T-helper 22 cell (primary cell): ENCODE data around the gene DRC7.
"Not testable (repeated sequence)": the region's sequence is repeated elsewhere in the genome, so short reads cannot be mapped to it uniquely, and the experiment has no call there.

Experiments
- DNase-seq: peaks from one replicate; pipeline ENCODE4 v3.0.0-alpha.2; 2020; ENCODE audit warnings: low read depth

Gene DRC7

DNA sequence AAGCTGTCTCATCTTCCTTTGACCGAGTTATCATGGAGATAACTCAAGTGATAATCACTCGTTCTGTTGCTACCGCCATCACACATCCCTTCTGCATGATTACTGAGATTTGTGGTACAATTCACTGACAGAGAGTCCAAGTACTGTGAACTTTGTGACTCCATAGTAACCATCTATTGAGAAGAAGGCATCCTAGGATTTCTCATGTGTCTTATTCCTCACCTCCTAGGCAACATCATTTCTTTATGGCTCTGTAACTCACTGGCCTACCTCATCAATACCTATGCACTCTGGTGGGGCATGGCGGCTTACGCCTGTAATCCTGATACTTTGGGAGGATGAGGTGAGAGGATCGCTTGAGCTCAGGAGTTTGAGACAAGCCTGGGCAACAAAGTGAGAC is 19.4 kb downstream of the DRC7 start:
- DNase-seq = no peak

DNA sequence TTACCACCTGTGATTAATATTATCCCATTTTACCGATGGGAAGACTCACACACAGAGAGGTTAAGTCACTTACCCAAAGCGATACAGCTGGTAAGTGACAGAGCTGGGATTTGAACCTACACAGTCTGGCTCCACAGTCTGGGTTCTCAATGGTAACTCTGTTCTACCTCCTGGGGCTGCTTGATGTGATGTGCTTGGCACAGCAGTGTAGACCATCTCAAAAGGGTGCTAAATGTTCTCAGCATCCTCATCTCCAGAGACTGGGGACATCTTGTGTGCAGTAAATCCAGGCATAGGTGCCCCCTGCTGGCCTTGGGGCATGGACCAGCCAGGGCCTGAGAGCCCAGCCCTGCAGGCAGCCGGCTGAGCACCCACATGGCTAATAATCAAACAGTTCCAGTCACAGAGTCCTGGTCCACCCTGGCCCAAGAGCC is 25.6 kb downstream of the DRC7 start:
- DNase-seq = no peak

DNA sequence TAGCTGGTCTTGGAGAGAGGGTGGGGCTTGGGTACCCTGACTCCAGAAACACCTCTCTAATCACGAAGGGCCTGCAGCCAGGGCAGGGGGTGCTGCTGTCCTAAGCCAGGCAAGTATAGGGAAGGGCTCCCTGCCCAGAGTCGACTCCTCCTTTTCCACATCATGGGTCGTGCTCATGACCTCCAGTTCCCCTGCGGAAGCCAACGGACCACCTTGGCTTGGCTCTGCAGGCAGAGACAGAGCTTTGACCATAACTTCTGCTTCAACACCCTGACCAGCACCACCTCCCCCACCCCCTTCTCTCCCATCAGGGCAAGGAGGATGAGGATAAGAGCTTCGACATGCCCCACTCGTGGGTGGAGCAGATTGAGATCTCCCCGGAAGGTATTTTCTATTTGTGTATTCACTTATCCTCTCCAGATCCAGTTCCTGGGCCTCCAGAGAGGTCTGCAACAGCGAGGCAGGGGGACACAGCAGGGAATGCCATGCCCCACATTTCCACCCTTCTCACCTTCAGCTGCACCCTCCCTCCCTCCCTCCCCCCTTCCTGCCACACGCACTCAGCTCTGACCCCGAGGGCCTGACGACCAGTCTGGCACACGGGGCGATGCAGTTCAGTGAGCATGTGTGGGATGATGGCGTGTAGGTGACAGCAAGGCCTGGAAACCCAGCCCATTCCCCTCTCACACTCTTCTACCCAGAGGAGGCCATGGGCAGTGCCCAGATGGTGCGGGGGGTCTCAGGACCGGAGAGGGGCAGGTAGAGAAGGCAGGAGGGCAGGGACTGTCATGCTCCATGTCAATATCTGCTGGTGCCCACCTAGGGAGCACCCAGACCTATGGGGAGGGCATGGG is 27.0 kb downstream of the DRC7 start:
- DNase-seq = no peak

DNA sequence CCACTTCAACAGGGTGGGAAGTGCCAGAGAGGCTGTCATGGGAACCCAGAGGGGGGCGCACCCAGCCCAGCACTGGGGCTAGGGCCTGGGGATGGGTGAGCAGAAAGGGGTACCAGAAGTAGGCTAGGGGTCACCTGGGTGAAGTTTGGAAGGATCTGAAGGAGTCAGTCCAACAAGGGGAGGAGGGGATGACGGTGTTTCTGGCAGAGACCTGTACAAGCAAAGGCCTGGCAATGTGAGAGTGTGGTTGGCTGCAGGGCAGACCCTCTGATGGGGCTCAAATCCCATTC is 27.5 kb downstream of the DRC7 start:
- no peak for DNase-seq

DNA sequence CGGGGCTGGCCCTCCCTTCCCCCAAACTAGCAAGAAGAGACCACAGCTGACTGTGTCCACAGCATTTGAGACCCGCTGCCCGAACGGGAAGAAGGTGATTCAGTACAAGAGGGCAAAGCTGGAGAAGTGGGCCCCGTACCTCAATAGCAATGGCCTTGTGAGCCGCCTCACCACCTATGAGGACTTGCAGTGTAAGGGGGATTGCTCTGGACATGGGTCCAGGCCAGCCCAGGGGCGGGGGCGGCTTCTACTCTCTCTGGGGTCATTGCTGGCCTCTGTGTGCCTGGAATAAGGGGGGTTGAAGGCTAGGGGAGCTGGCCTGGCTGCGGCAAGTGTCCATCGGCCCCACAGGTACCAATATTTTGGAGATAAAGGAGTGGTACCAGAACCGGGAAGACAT is 28.0 kb downstream of the DRC7 start:
- no peak for DNase-seq

DNA sequence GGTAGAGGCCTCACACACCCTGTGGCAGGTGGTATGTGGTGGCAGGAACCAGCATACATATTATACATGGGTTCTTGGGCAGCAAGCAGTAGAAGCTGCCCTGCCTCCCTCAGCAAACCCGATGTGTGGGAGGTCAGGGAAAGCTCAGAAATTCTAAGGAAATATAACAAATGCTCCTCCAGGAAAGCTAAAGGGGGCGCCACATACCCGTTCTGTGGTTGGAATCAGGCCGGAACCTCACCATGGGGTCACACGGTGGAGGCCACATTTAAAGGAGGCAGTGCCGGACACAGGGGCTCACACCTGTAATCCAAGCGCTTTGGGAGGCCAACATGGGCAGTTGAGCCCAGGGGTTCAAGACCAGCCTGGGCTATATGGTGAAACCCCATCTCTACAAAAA is 28.6 kb downstream of the DRC7 start:
- no peak for DNase-seq

DNA sequence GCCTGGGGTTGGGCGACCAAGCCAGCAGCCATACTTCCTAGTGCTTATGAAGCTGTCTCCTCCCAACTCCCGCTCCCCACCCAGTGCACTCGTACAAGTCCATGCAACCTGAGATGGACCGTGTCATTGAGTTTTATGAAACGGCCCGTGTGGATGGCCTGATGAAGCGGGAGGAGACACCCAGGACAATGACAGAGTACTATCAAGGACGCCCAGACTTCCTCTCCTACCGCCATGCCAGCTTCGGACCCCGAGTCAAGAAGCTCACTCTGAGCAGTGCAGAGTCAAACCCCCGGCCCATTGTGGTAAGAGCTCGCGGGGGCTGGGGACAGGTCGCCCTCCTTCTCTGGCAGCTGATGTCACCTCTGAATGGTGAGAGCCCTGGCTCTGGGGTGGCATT is 29.9 kb downstream of the DRC7 start:
- no peak for DNase-seq

DNA sequence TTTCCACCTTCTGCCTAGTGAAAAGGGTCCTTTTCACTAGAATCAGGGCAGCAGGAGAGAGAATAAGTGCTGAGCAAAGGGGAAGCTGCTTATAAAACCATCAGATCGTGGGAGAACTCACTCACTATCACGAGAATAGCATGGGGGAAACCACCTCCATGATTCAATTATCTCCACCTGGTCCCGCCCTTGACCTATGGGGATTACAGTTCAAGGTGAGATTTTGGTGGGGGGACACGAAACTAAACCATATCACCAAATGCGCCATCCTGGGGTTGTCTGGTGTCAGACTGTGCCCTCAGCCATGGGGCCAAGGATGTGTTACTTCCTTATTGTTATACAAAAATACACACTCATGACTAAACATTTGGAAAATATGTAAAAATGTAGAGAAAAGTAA is 30.5 kb downstream of the DRC7 start:
- no peak for DNase-seq

DNA sequence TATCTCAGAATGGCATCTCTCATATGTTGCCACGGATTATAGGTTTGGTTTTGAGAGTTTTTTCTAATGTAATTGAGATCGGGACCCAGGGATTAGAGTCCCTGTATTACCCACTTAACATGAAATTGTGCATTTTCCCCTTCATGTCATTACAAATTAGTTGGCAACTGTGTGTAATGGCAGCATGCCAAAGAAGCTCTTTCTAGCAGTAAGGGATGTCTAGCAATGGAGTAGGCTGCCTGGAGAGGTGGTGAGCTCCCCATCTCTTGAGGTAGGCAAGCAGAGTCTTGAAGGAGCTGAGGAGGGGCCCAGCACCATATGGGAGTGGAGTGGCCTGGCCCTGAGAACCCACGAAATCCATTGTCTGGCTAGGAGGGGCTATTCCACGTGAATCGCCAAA is 30.9 kb downstream of the DRC7 start:
- no peak for DNase-seq

DNA sequence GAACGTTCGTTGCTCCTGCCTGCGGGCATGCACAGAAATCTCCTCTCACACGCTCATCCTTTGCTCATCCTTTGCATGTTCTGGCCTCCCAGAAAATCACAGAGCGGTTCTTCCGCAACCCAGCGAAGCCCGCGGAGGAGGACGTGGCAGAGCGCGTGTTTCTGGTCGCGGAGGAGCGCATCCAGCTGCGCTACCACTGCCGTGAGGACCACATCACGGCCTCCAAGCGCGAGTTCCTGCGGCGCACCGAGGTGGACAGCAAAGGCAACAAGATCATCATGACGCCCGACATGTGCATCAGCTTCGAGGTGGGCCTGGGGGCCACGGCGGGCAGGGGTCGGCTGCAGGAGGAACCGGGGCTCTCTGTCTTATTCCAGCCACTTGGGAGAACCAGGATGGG is 31.4 kb downstream of the DRC7 start:
- DNase-seq = no peak

DNA sequence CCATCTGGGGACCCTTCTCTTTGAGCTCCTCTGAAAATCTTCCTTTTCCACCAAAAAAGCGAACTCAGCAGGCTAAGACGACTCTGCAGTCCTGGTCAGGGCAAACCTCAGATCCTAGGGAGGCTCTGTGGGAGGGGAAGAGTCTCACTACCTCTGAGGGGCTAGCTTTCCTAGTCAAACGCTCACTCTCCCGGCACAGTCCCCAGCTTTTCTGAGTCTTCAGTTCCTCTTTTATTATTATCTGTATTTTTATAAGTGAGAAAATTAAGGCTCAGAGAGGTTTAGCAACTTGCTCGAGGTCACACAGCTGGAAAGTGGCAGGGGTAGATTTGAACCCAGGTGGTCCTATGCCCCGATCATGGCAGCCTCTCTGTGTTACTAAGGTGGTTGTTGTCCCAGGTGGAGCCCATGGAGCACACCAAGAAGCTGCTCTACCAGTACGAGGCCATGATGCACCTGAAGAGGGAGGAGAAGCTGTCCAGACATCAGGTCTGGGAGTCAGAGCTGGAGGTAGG is 31.9 kb downstream of the DRC7 start:
- no peak for DNase-seq

DNA sequence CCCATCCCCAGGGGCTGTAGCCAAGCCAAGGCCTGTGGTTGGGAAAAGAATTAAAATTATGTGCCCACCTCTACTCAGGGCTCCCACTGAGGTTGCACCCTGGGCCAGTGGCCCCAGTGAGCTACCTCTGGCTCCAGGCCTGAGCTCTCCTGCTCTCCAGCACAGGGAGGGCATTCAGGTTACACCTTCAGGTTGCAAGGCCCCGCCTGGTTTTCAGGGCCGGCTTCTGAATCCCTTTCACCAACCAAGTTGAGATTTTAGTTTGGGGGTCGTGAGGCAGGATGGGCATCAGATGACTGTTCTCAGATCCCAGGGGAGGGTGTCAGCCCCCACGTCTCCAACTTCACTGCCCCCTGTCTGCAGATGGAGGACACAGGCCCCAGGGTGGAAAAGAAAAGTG is 33.0 kb downstream of the DRC7 start:
- DNase-seq = no peak

DNA sequence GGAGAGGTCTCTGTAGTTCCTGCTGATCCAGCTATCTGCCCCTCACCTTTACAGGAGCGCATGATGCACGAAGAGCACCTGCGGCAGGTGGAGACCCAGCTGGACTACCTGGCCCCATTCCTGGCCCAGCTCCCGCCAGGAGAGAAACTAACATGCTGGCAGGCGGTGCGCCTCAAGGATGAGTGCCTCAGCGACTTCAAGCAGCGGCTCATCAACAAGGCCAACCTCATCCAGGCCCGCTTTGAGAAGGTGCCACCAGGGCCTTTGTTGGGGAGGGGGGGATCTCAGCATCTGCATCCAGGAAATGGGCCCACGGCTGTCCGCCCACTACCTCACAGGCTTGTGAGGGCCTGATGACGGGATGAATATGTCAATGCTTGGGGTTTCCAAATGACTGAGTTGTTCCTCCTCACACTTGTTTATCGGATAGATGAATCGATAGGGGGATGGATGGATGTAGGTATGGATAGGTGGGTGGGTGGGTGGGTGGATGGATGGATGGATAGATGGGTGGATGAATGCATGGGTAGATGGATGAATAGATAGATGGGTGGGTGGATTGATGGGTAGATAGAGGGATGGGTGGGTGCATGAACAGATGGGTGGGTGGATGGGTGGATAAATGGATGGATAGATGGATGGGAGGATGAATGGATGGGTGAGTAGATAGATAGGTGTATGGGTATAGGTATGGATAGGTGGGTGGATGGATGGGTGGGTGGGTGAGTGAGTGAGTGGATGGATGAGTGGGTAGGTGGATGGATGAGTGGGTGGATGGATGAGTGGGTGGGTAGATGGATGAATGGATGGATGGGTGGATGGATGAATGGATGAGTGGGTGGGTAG is 34.0 kb downstream of the DRC7 start:
- DNase-seq = no peak

DNA sequence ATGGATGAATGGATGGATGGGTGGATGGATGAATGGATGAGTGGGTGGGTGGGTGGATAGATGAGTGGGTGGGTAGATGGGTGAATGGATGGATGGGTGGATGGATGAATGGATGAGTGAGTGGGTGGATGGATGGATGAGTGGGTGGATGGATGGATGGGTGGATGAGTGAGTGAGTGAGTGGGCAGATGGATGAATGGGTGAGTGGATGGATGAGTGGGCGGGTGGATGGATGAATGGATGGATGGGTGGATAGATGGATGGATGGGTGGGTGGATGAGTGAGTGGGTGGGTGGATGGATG is 34.5 kb downstream of the DRC7 start:
- DNase-seq = no peak

DNA sequence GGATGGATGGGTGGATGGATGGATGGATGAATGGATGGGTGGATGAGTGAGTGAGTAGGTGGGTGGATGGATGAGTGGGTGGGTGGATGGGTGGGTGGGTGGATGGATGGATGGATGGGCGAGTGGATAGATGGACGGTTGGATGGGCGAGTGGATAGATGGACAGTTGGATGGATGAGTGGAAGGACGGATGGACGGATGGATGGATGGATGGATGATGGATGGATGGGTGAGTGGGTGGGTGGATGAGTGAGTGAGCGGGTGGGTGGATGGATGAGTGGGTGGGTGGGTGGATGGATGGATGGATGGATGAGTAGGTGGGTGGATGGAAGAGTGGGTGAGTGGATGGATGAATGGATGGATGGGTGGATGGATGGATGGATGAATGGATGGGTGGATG is 35.2 kb downstream of the DRC7 start:
- not testable (repeated sequence) for DNase-seq

DNA sequence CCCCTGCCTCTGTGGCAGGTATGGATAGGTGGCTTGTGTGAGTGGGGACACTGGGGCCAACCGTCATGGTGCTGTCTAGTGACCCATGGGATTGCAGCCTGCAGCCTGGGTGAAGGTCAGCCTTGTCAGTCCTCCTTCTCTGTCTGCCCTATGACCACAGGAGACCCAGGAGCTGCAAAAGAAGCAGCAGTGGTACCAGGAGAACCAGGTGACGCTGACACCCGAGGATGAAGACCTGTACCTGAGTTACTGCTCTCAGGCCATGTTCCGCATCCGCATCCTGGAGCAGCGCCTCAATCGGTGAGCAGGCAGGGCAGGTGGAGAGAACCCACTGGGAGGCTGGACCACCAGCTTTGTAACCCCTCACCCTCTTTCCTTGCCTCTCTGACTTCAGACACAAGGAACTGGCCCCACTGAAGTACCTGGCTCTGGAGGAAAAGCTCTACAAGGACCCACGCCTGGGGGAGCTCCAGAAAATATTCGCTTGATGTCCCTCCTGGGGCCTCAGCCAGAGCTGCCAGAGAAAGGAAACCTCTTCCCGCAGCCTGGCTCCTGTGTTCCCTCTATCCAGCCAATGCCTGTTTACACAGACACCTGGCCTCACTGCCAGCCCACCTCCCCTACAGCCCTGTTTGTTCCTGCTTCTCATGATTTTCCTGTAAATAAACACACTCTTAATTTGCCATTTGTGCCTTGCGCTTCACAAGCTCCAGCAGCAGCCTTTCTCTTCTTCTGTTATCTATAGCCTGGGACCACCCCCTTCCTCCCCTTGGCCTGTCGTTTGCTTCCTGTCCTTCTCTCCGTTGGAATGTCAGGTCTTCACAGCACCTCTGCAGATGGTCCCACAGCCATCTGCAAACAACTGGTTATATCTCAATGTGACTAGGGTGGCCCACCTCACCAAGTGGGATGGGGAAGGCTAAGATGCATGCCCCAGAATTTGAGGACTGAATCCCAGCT is 36.4 kb downstream of the DRC7 start:
- DNase-seq = no peak

DNA sequence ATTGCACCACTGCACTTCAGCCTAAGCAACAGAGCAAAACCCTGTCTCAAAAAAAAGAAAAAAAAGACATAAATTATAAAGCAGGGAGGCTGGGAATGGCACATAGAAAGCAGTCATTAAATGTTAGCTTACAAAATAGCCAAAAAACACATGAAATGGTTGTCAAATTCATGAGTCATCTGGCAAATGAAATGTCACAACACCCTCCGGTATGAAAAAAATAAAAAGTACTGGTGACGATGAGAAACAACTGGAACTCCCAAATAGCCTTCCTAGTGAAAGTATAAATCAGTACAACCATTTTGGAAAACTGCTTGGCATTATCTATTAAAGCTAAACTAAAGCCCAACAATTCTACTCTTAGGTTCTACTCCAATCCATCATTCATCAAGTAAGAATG is 37.4 kb downstream of the DRC7 start:
- DNase-seq = no peak

DNA sequence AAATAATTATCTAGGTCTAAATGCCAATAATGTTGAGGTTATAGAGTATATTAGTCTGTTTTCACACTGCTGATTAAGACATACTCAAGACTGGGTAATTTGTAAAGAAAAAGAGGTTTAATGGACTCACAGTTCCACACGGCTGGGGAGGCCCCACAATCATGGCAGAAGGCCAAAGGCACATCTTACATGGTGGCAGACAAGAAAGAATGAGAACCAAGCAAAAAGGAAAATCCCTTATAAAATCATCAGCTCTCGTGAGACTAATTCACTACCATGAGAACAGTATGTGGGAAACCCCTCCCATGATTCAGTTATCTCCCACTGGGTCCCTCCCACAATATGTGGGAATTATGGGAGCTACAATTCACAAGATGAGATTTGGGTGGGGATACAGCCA is 38.1 kb downstream of the DRC7 start:
- no peak for DNase-seq

DNA sequence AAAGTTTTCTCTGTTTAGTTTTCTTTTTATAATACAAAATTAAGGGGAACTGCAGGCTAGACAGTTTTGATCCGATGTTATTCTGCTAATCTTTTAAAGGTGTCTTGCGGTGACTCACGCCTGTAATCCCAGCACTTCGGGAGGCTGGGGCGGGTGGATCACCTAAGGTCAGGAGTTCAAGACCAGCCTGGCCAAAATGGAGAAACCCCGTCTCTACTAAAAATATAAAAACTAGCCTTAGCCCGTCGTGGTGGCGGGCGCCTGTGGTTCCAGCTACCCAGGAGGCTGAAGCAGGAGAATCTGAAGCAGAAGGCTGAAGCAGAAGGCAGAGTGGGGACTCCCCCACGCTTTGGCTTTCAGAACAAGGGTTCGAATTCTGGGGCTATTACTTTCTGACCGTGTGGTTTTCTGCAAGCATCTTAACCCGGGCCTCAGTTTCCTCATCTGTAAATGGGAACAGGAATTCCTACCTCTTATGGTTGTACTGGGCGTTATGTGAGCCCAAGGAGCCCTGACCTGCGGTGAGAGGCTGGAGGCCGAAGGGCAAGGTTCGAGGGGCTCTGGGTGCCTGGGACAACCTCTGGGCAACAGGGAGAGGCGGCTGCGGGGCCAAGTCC is 39.8 kb downstream of the DRC7 start:
- DNase-seq = no peak

DNA sequence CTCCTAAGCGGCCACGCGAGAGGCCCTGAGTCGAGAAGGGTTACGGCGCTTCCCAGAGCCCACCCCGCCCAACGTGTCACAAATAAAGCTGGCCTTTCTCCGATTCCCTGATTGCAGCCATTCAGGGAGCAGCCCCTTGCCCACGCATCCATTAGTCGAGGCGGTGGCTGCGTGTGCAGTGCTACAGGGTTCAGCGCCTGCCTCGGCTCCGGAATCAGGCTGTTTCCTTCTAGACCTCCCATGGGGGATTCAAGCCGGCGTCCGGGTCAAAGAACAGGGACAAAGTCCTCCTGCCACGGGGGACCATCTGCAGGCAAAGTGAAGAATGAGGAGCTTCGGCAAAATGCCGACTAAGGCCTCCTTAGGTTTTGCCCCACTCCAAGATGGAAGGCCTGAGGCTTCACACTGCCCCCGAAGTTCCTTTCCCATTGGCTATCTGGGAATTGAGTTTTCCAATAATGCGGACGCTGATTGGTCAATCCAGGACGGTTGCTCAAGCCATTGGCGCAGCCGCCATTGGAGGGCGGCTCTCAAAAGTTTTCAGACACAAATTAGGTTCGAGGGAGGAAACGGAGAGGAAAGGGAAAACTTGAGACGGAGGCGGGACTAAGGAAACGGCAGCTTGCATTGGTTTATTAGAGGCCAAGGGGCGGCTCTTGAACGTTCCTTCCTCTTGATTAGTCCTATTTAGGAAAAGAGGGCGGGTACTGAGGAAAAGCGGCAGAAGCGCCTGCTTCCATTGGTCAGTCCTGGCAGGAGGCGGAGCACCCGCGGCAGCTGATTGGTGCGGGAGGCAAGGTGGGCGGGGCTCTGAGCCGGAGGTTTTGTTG is 40.5 kb downstream of the DRC7 start:
- peak; percentile 96 for DNase-seq
